Uterus (tissue), 4 donors: Measurements from ENCODE around the gene CDH13. TPM values are rescaled to one million over a fixed set of nuclear protein-coding genes. Genes with fewer than 3 reads are reported as not detected.

ENCODE experiments used
- DNase-seq, 2 donors: peaks; one replicate each; pipeline ENCODE4 v3.0.0-alpha.2; 2019 to 2020
- H3K27ac ChIP-seq, 2 donors: fragments of 200-600 bp; sonication (generic); 1 replicate in 1 of 2; 2 replicates in 1 of 2; pipeline ENCODE4 v1.5.1; 2016 to 2018
- H3K27me3 ChIP-seq, 2 donors: fragments of 200-600 bp; sonication (generic); one replicate each; pipeline ENCODE4 v1.5.1; 2018 to 2019; ENCODE audit warnings: control low read depth in 1 of 2
- H3K36me3 ChIP-seq, 2 donors: fragments of 200-600 bp; sonication (generic); one replicate each; pipeline ENCODE4 v1.5.1; 2019; ENCODE audit warnings: control low read depth in 1 of 2
- H3K4me1 ChIP-seq, 2 donors: fragments of 200-600 bp; sonication (generic); one replicate each; pipeline ENCODE4 v1.5.1; 2018 to 2019; ENCODE audit warnings: control low read depth in 1 of 2
- H3K4me3 ChIP-seq, 2 donors: fragments of 200-600 bp; sonication (generic); 1 replicate in 1 of 2; 2 replicates in 1 of 2; pipeline ENCODE4 v1.5.1; 2018 to 2019; ENCODE audit warnings: mild to moderate bottlenecking in 1 of 2
- H3K9me3 ChIP-seq, 2 donors: fragments of 200-600 bp; sonication (generic); one replicate each; pipeline ENCODE4 v1.5.1; 2019; ENCODE audit warnings: control low read depth in 1 of 2
- CTCF ChIP-seq, 4 experiments: fragments of 200-600 bp in 2 of 4; fragments of 450-650 bp in 2 of 4; sonication (generic) in 2 of 4; IDR thresholded peaks; one replicate each; pipeline ENCODE4 v1.5.1; 2016 to 2019; ENCODE audit warnings: antibody characterized with exemption in 4 of 4, mild to moderate bottlenecking in 2 of 4, moderate library complexity in 1 of 4
- POLR2A ChIP-seq, 2 donors: fragments of 450-650 bp; IDR thresholded peaks; one replicate each; pipeline ENCODE4 v1.6.1; 2016; ENCODE audit warnings: antibody characterized with exemption in 2 of 2, mild to moderate bottlenecking in 1 of 2, moderate library complexity in 1 of 2
- intact Hi-C: fragments of 100-400 bp; cut with DNase I; formaldehyde crosslinking; loops from one replicate; pipeline ENCODE4 v1.15.1; 2023; ENCODE audit warnings: low total_unique reads
- total RNA-seq, 4 donors: library from RNA; depleted of rRNA in 3 of 4; stranded (reverse); fragments of >200 nt in 3 of 4; gene quantifications; one replicate each; pipeline versions ENCODE4 v1.1.0 to v1.2.4, GENCODE V29; 2014 to 2023
- donor health status: DM: yes; HTN: yes; CAD: no.

The CDH13 gene
- total RNA-seq, 4 donors from 2014 or later, result 49.1 to 99.4 (median 82.7) TPM

DNA sequence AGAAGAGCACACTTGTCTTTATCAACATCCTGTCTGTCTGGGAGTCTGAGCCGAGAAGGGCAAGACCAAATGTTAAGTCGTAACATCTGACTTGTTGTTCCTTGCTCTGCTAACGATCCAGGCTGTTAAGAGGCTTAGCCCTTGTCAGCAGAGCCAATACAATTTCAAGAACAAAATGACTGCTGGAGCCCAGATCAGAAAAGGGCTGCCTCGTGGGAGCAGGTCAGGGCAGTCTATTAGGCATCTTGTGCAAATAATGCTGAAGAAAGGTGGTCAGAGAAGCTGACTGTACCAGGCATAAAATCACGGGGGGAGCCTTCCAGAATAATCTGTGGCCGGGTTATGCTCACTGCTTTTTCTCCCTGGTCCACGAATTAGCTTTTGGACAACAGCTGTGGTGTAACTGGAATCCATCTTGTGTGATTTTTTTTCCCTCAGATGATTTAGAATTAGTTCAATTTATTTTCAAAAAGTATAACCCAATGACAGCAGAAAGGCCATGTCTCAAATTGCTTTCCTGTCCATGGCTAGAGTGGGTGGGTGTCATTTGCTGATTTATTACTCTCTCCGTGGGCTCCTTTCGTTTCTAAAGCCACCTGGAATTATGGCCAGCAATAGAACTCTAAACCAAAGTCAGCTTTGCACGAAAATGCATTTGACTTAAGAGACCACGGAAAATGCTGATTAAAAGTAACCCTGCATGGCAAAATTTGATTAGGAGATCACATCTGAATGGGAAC lies 959.9 kb downstream of the CDH13 start:
- Histone ChIP-seq H3K9me3 (no peaks in the 10 kb centered on the region), H3K4me3 (no peak overlapping the region), H3K4me1 (no peaks in the 10 kb centered on the region), H3K36me3 (no peaks in the 10 kb centered on the region), H3K27ac (no peak overlapping the region), H3K27me3 (no peaks in the 10 kb centered on the region)
- DNase-seq, result no peak
- TF ChIP-seq CTCF (IDR thresholded peaks at IDR 0.05) (no peak), POLR2A (IDR thresholded peaks at IDR 0.05) (no peak)
- intact Hi-C loops, result no loop called here

DNA sequence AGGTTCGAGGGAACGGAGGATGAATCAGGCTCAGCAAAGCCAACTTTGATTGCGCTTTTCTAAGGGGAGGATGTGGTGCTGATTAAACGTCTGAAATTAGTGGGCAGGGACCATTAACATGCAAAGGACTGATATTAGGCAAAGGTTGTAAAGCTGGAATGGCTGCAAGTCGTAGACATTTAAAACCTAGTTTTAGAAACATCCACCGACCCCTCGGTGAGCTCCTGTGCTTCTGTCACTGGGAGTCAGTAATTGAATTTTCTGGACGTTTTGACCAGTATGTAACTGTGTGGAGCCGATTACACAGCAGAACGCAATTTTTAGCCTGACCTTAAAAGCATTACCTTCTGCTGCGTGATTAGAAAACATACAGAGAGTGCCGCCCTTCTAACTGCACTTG lies 960.4 kb downstream of the CDH13 start:
- intact Hi-C loops, result no loop called here
- H3K27me3 ChIP-seq, result no peaks in the 10 kb centered on the region

DNA sequence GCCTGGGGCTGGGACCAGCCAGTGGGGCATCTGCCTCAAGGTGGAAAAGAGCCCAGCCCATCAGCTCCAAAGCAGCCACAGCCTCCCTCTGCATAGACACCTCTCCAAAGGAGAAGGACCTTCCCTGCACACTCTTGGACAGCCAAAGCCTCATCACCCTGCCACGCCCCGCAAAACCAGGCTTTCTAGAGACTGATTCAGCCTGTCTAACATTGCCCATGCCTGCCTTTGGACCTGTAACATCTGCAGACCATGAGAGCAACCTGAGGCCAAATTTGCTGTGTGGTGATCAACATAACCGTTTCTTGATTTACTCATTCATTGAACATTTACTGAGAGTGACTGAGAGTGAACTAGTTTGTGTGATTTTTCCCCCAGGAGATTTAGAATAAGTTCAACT lies 961.3 kb downstream of the CDH13 start:
- Histone ChIP-seq H3K9me3 (no peaks in the 10 kb centered on the region), H3K4me1 (no peaks in the 10 kb centered on the region), H3K4me3 (no peak overlapping the region), H3K36me3 (no peaks in the 10 kb centered on the region), H3K27me3 (no peaks in the 10 kb centered on the region), H3K27ac (no peak overlapping the region)
- intact Hi-C loops, result no loop called here
- no peak for DNase-seq
- TF ChIP-seq POLR2A (IDR thresholded peaks at IDR 0.05) (no peak), CTCF (IDR thresholded peaks at IDR 0.05) (no peak)

More for the DNA sequence above, 960.4 kb downstream of the CDH13 start:
- Histone ChIP-seq H3K9me3 (no peaks in the 10 kb centered on the region), H3K27ac (no peak overlapping the region), H3K4me3 (no peak overlapping the region), H3K4me1 (no peaks in the 10 kb centered on the region), H3K36me3 (no peaks in the 10 kb centered on the region)
- no peak for DNase-seq
- TF ChIP-seq POLR2A (IDR thresholded peaks at IDR 0.05) (no peak), CTCF (IDR thresholded peaks at IDR 0.05) (no peak)

- DNase-seq, result no peak
- no peak for TF ChIP-seq POLR2A (IDR thresholded peaks at IDR 0.05)
- no peak for TF ChIP-seq CTCF (IDR thresholded peaks at IDR 0.05)
- Histone ChIP-seq H3K27me3 (no peaks in the 10 kb centered on the region), H3K27ac (no peak overlapping the region), H3K4me1 (no peaks in the 10 kb centered on the region), H3K36me3 (no peaks in the 10 kb centered on the region), H3K4me3 (no peak overlapping the region), H3K9me3 (no peaks in the 10 kb centered on the region)
- intact Hi-C loops, result no loop called here
These were observed 962.8 kb downstream of the CDH13 start for GRCh38 chr16:83589576-83589975.

GRCh38 chr16:83592778-83593177 lies 966.0 kb downstream of the CDH13 start:
- no peak for DNase-seq
- H3K27ac ChIP-seq, result no peak overlapping the region
- H3K27me3 ChIP-seq, result no peaks in the 10 kb centered on the region
- TF ChIP-seq CTCF (IDR thresholded peaks at IDR 0.05) (no peak), POLR2A (IDR thresholded peaks at IDR 0.05) (no peak)
- H3K4me1 ChIP-seq, result no peaks in the 10 kb centered on the region
- intact Hi-C loops, result no loop called here
- no peak overlapping the region for H3K4me3 ChIP-seq
- no peaks in the 10 kb centered on the region for H3K9me3 ChIP-seq
- H3K36me3 ChIP-seq, result no peaks in the 10 kb centered on the region
